GM18909 (cell line): ENCODE measurements around the gene PCGF6.
"Not testable (repeated sequence)": the region's sequence is repeated elsewhere in the genome, so short reads cannot be mapped to it uniquely, and the experiment has no call there.

Experiments used
- ATAC-seq: cut with Tn5 transposase; IDR thresholded peaks from one replicate; pipeline ENCODE4 v1.9.1; 2021; ENCODE audit warnings: mild to moderate bottlenecking; ENCODE audit not compliant: unreplicated experiment, poor library complexity

PCGF6 gene

DNA sequence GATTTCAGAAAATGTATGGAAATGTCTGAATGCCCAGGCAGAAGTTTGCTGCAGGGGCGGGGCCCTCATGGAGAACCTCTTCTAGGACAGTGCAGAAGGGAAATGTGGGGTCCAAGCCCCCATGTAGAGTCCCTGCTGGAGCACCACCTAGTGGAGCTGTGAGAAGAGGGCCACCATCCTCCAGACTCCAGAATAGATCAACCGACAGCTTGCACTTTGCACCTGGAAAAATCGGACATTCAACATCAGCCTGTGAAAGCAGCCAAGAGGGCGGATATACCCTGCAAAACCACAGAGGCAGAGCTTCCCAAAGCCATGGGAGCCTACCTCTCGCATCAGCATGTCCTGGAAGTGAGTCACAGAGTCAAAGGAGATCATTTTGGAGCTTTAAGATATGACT is 91.0 kb downstream of the PCGF6 start:
- ATAC-seq, result no peak

GRCh38 chr10:103258928-103259327 is 92.0 kb downstream of the PCGF6 start:
- not testable (repeated sequence) for ATAC-seq

DNA sequence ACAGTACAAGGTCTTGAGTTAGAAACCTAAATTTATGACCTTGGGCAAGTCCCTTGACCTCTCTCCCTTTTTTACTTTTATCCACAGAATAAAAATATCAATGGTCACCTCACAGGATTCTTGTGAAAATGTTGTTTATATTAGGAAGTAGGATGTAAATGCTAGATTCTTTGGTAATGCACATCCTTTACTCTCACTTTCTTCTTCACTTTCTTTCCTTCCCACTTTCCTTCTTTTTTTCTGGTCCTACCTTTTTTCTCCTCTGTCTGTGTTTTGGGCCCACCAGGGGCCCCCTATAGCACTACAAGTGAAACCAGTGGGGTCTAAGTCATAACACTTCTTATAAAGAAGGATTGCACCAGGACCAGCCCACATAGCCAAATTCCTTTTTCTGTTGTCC is 93.1 kb downstream of the PCGF6 start:
- no peak for ATAC-seq

DNA sequence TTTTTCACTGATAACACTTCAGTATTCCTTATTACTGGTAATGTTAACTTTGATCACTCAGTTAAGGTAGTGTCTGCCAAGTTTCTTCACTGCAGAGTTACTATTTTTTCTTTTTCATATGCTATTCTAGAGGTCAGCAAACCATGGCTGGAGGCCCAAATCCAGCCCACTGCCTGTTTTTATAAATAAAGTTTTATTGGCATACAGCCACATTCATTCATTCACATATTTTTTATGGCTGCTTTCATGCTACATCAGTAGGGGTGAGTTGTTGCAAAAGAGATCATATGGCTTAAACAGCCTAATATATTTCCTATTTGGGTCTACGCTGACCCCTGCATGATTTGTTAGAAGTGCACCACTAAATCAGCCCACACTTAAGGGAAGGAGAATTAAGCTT is 94.3 kb downstream of the PCGF6 start:
- ATAC-seq, result no peak

GRCh38 chr10:103254538-103255325 is 96.2 kb downstream of the PCGF6 start:
- ATAC-seq, result no peak

DNA sequence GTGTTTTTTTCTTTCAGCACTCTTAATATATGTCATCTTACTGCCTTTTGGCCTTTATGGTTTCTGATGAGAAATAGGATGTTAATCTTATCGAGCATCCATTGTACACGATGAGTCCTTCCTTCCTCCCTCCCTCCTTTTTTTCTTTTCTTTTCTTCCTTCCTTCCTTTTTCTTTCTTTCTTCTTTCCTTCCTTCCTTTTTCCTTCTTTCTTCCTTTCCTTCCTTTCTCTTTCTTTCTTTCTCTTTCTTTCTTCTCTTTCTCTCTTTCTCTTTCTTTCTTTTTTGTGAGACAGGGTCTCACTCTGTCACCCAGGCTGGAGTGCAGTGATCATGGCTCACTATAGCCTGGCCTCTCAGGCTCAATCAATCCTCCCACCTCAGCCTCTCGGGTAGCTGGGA is 96.8 kb downstream of the PCGF6 start:
- ATAC-seq, result no peak
